ENCODE data around the gene SACS.

GRCh38 chr13:23440821-23441618, 7.5 kb upstream of the SACS start:
- TF ChIP-seq CTCF (IDR thresholded peaks at IDR 0.05), result no peak
- TF ChIP-seq POLR2A (IDR thresholded peaks at IDR 0.05), result no peak
